Neural cell (in vitro differentiated cells): ENCODE data around the gene VIM. TPM values are rescaled to one million over a fixed set of nuclear protein-coding genes. Genes with fewer than 3 reads are reported as not detected.

Experiments
- H2AFZ ChIP-seq: fragments of 200-600, 300-800 bp; sonication (generic), shearing (Covaris generic); 2 replicates; pipeline ENCODE4 v1.6.0; 2014; ENCODE audit warnings: low read depth, mild to moderate bottlenecking, antibody characterized with exemption, low read length, moderate library complexity
- H3F3A ChIP-seq: fragments of 200-600 bp; shearing (Covaris generic); 2 replicates; pipeline ENCODE4 v1.6.1; 2016; ENCODE audit warnings: mild to moderate bottlenecking, moderate library complexity, mixed read lengths, antibody characterized with exemption, low read length; ENCODE audit not compliant: insufficient read depth, poor library complexity, severe bottlenecking
- H3K27ac ChIP-seq: fragments of 200-600, 300-800 bp; sonication (generic), shearing (Covaris generic); 2 replicates; pipeline ENCODE4 v1.5.1; 2014; ENCODE audit warnings: mild to moderate bottlenecking, low read length, moderate library complexity
- H3K27me3 ChIP-seq: fragments of 300-800, 200-600 bp; sonication (generic), shearing (Covaris generic); 2 replicates; pipeline ENCODE4 v1.6.0; 2014; ENCODE audit warnings: mild to moderate bottlenecking, low read depth, low read length, moderate library complexity; ENCODE audit not compliant: insufficient read depth
- H3K36me3 ChIP-seq: fragments of 300-800, 200-600 bp; sonication (generic), shearing (Covaris generic); 2 replicates; pipeline ENCODE4 v1.5.1; 2014; ENCODE audit warnings: mild to moderate bottlenecking, antibody characterized with exemption, low read length, moderate library complexity; ENCODE audit not compliant: insufficient read depth
- H3K4me2 ChIP-seq: fragments of 300-800, 200-600 bp; sonication (generic), shearing (Covaris generic); 2 replicates; pipeline ENCODE4 v1.6.0; 2014; ENCODE audit warnings: mild to moderate bottlenecking, low read length
- H3K4me3 ChIP-seq: fragments of 300-800, 200-600 bp; sonication (generic), shearing (Covaris generic); 2 replicates; pipeline ENCODE4 v1.5.1; 2014; ENCODE audit warnings: mild to moderate bottlenecking, low read length, moderate library complexity
- H3K79me2 ChIP-seq: fragments of 200-600 bp; shearing (Covaris generic); replicated peaks from 2 replicates; pipeline ENCODE4 v1.6.0; 2014; ENCODE audit warnings: mild to moderate bottlenecking, low read length, moderate library complexity; ENCODE audit not compliant: insufficient read depth
- H3K9ac ChIP-seq: fragments of 300-800, 200-600 bp; sonication (generic), shearing (Covaris generic); 2 replicates; pipeline ENCODE4 v1.6.1; 2016; ENCODE audit warnings: mild to moderate bottlenecking, low read length, mixed read lengths
- H3K9me2 ChIP-seq: fragments of 200-600 bp; shearing (Covaris generic); 2 replicates; pipeline ENCODE4 v1.6.1; 2016; ENCODE audit warnings: mild to moderate bottlenecking, low read length, mixed read lengths; ENCODE audit not compliant: insufficient read depth
- H3K9me3 ChIP-seq: fragments of 200-600, 300-800 bp; sonication (generic), shearing (Covaris generic); 2 replicates; pipeline ENCODE4 v1.6.1; 2016; ENCODE audit warnings: mild to moderate bottlenecking, mixed run types, low read length, moderate library complexity, mixed read lengths
- H4K20me1 ChIP-seq: fragments of 200-600 bp; shearing (Covaris generic); 2 replicates; pipeline ENCODE4 v1.6.1; 2016; ENCODE audit warnings: mild to moderate bottlenecking, mixed run types; ENCODE audit not compliant: insufficient read depth
- CTCF ChIP-seq: fragments of 450-650 bp; IDR thresholded peaks from 2 replicates; pipeline ENCODE4 v1.5.1; 2014; ENCODE audit warnings: antibody characterized with exemption, mild to moderate bottlenecking, moderate library complexity; ENCODE audit not compliant: poor library complexity, severe bottlenecking
- EP300 ChIP-seq: fragments of 450-650 bp; conservative IDR thresholded peaks from 2 replicates; pipeline ENCODE4 v1.6.1; 2014; ENCODE audit warnings: antibody characterized with exemption, mild to moderate bottlenecking, moderate library complexity; ENCODE audit not compliant: poor library complexity, severe bottlenecking
- EZH2 ChIP-seq: fragments of 200-600, 300-800 bp; shearing (Covaris generic), sonication (generic); IDR thresholded peaks from 2 replicates; pipeline ENCODE4 v1.6.1; 2014; ENCODE audit warnings: antibody characterized with exemption, low read length, borderline replicate concordance, mild to moderate bottlenecking; ENCODE audit not compliant: insufficient read depth, poor library complexity, severe bottlenecking
- MXI1 ChIP-seq: fragments of 450-650 bp; conservative IDR thresholded peaks from 2 replicates; pipeline ENCODE4 v1.6.1; 2014; ENCODE audit warnings: antibody characterized with exemption, mild to moderate bottlenecking; ENCODE audit not compliant: poor library complexity, severe bottlenecking
- POLR2AphosphoS5 ChIP-seq: IDR thresholded peaks from 2 replicates; pipeline ENCODE4 v1.6.1; 2012
- RAD21 ChIP-seq: fragments of 450-650 bp; conservative IDR thresholded peaks from 2 replicates; pipeline ENCODE4 v1.6.1; 2014; ENCODE audit warnings: antibody characterized with exemption, mild to moderate bottlenecking, moderate library complexity
- SMC3 ChIP-seq: fragments of 450-650 bp; conservative IDR thresholded peaks from 2 replicates; pipeline ENCODE4 v1.6.1; 2014; ENCODE audit warnings: antibody characterized with exemption, mild to moderate bottlenecking, moderate library complexity; ENCODE audit not compliant: poor library complexity
- TAF1 ChIP-seq: IDR thresholded peaks from 2 replicates; pipeline ENCODE4 v1.6.1; 2012; ENCODE audit warnings: low read depth
- polyA plus RNA-seq: library from polyadenylated mRNA; depleted of rRNA; stranded (reverse); fragments of >200 nt; gene quantifications from 2 replicates; pipeline ENCODE4 v1.2.3, GENCODE V29; 2014
- TF ChIP-seq, protein P1 (sequence below): IDR thresholded peaks from 2 replicates; pipeline ENCODE4 v1.6.1; 2012; ENCODE audit warnings: borderline replicate concordance

VIM gene
- polyA plus RNA-seq, 1 donor from 2014 or later, result 170 TPM

DNA sequence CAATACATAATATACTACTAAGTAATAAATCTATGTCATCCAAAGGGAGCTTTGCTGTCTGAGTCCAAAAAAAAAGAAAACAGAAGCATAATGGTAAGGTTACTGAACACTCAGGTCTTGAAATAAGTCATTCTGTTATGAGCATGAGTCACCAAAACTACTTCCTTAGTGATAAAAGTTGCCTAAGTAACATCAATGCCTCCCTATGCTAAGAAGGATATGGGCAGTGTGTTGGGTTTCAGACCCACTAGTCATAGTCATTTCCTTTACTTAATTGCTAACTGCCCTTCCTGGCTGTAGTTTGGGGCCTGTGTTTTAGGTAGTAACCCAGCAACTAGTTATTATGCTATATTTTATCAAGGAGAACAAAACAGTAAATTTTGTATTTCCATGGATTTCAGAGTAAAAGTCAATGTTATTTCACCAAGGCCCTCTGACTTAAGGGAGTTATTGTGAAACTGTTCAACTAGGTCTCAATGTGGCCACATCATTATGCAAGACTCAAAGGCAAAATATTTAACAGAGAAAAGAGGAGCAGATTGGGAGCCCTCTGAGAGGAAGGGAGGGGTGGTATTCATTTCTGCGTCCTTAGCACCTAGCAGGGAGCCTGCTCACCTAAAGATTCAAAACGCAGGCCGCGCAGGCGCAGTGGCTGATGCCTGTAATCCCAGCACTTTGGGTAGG lies 11.7 kb upstream of the VIM start:
- Histone ChIP-seq H3K9me2 (no peaks in the 10 kb centered on the region), H3K9ac (no peak overlapping the region), H3K36me3 (no peaks in the 10 kb centered on the region), H2AFZ (no peak overlapping the region), H3K4me3 (no peak overlapping the region), H3K27ac (no peak overlapping the region), H3K27me3 (no peaks in the 10 kb centered on the region), H3K9me3 (no peaks in the 10 kb centered on the region), H3K4me2 (no peak overlapping the region), H3K79me2 (no peaks in the 10 kb centered on the region), H3F3A (no peaks in the 10 kb centered on the region), H4K20me1 (no peaks in the 10 kb centered on the region)
- TF ChIP-seq EZH2 (no peak), RAD21 (no peak)

DNA sequence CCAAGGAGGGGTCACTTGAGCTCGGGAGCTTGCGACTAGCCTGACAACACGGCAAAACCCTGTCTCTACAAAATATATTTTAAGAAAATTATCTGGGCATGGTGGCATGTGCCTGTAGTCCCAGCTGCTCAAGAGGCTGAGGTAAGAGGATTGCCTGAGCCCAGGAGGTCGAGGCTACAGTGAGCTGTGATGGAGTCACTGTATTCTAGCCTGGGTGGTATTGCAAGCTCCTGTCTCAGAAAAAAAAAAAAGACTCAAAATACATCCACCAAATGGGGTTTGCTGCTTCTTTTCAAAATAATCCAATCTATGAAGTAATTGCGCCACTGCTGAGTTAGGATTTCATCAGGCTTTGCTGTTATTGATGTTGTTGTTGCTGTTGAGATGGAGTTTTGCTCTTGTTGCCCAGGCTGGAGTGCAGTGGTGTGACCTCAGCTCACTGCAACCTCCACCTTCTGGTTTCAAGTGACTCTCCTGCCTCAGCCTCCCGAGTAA lies 11.1 kb upstream of the VIM start:
- Histone ChIP-seq H3K79me2 (no peaks in the 10 kb centered on the region), H3K36me3 (no peaks in the 10 kb centered on the region), H3K27ac (no peak overlapping the region), H3K9me3 (no peaks in the 10 kb centered on the region), H3K27me3 (no peaks in the 10 kb centered on the region), H3K9me2 (no peaks in the 10 kb centered on the region), H3K4me3 (no peak overlapping the region), H3K9ac (no peak overlapping the region), H3K4me2 (no peak overlapping the region), H2AFZ (no peak overlapping the region), H4K20me1 (no peaks in the 10 kb centered on the region), H3F3A (no peaks in the 10 kb centered on the region)
- TF ChIP-seq SMC3, result no peak
- no peak for TF ChIP-seq MXI1
- no peak for TF ChIP-seq EP300
- no peak for TF ChIP-seq EZH2
- no peak for TF ChIP-seq POLR2AphosphoS5
- TF ChIP-seq CTCF, result no peak
- TF ChIP-seq, protein P1, sequence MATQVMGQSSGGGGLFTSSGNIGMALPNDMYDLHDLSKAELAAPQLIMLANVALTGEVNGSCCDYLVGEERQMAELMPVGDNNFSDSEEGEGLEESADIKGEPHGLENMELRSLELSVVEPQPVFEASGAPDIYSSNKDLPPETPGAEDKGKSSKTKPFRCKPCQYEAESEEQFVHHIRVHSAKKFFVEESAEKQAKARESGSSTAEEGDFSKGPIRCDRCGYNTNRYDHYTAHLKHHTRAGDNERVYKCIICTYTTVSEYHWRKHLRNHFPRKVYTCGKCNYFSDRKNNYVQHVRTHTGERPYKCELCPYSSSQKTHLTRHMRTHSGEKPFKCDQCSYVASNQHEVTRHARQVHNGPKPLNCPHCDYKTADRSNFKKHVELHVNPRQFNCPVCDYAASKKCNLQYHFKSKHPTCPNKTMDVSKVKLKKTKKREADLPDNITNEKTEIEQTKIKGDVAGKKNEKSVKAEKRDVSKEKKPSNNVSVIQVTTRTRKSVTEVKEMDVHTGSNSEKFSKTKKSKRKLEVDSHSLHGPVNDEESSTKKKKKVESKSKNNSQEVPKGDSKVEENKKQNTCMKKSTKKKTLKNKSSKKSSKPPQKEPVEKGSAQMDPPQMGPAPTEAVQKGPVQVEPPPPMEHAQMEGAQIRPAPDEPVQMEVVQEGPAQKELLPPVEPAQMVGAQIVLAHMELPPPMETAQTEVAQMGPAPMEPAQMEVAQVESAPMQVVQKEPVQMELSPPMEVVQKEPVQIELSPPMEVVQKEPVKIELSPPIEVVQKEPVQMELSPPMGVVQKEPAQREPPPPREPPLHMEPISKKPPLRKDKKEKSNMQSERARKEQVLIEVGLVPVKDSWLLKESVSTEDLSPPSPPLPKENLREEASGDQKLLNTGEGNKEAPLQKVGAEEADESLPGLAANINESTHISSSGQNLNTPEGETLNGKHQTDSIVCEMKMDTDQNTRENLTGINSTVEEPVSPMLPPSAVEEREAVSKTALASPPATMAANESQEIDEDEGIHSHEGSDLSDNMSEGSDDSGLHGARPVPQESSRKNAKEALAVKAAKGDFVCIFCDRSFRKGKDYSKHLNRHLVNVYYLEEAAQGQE, result no peak
- no peak for TF ChIP-seq TAF1
- no peak for TF ChIP-seq RAD21
